GM18505 (cell line): ENCODE data around the gene TLL2.

Experiments used
- ATAC-seq: cut with Tn5 transposase; IDR thresholded peaks from one replicate; pipeline ENCODE4 v1.9.1; 2021; ENCODE audit not compliant: unreplicated experiment
- POLR2A ChIP-seq: IDR thresholded peaks from 4 replicates; pipeline ENCODE4 v1.6.1; 2011; ENCODE audit warnings: borderline replicate concordance; ENCODE audit not compliant: insufficient read depth, insufficient read length; ENCODE audit errors: extremely low read depth

Gene TLL2

DNA sequence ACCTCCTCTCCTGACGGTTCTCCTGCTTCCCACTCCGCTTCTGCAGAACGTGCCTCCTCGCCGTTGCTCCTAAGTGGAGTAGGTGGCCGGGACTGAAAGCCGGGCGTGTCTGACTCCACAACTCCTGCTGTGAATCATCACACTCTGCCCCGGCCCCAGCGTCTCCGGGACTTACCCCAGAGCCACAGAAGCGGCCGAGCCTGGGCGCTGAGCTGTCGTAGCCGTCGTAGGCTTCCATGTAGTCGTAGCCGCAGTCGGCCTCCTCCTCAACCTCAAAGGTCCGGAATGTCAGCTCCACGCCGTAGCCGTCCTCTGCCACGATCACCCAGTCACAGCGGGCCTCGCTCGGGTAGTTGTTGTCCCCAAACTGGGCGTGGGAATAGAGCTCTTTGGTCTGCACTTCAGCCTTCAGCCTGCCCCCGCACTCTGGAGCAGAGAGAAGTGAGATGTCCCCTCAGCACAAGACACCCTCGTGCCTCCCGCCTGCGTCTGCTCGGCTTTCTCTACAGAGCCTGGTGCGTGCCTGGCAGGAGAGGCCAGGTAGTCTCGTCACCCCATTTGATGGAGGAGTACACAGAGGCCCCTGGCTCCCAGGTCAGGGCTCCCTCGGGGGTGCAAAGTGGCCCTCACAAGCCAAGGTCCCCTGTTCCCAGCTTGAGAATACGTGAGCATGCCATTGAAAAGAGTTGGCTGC, 143.7 kb downstream of the TLL2 start:
- no peak for ATAC-seq
- no peak for TF ChIP-seq POLR2A

DNA sequence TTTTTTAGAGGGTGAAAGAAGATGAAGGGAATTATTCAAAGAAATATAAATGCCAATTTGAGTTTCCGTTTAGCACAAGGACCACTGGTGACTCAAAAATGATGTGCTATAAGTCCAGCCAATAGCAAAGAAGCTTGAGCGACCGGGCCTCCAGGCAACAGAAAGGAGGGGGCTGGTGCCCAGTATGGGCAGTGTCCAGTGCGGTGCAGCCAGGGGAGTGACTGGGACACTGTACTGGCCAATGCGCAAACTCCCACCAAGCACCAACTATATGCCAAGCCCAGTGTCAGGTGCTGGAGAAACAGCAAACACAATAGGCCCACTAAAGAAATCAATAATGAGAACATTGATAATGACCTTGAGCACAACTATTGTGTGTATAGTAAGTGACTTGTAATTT, 144.8 kb downstream of the TLL2 start:
- no peak for TF ChIP-seq POLR2A
- no peak for ATAC-seq

DNA sequence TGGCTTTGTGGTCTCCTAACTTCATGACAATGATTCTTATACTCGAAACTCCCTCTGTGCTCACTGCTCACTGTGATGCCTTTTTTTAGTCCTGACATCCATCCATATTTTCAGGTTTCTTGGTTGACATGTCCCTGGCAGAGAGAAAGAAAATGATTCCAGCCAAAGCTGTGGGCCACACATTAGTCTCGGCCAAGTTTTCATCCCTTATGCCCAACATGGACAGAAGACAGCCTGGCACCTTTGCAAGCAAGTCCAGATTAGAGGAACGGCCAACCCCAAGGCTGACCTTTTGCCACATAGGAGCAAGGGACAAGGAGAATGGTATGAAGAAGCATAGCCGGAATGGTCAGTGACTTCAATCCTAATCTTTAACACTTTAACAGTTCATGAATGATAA, 146.3 kb downstream of the TLL2 start:
- no peak for ATAC-seq
- no peak for TF ChIP-seq POLR2A

GRCh38 chr10:96366508-96366907, 147.2 kb downstream of the TLL2 start:
- no peak for ATAC-seq
- TF ChIP-seq POLR2A: no peak

GRCh38 chr10:96365571-96365970, 148.2 kb downstream of the TLL2 start:
- ATAC-seq: no peak
- TF ChIP-seq POLR2A: no peak

- no peak for TF ChIP-seq POLR2A
- no peak for ATAC-seq
Observed at GRCh38 chr10:96360766-96361165, 153.0 kb downstream of the TLL2 start.

DNA sequence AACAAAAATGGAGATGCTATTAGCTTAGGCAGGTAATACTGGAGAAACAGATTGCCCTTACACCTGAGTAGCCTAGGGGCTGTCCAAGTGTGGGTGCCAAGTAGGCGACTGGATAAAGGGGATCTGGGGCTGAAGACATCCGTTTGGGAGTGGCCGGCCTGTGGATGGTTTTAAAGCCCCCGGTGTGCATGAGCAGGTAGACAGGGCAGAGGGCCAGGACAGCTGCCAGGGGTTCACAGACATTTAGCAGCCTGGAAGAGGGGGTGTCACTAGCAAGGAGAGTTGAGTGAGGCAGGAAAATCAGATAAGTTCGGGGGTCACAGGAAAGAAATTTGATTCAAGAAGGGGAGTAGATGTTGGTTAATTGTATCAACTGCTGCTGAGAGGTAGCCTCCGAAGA, 153.4 kb downstream of the TLL2 start:
- no peak for ATAC-seq
- TF ChIP-seq POLR2A: no peak

GRCh38 chr10:96359616-96360015, 154.1 kb downstream of the TLL2 start:
- no peak for ATAC-seq
- no peak for TF ChIP-seq POLR2A

DNA sequence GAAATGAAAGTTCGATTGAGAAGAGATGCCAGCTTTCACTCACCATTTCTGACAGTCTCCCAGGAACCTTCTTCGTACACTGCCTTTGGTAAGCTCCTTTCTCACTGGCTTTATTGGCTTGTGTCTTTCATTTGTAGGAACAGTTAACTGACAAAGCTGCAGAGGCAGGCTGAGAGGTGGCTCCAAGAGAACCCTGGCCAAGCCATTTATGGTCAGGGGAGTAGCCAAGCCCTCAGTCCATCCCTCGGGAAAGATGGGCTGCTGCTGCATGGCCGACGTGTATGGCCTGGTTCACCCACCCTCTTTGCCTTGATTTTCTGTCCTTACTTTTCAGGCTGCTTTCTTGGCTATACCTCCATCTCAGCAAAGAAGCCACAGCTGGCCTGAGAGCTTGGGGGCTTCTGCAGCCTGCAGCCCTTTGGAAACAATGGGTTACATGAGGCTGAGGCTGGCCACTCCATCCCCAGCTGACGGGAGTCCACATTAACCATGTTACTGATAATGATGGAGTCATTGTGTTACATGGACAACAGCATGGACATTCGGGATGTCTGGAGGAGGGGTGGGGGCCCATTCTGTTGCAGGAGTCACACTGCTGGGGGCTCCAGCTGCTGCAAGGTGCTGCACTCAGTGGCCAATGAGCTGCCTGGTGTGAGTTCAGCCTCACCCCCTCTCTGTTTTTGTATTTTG, 154.7 kb downstream of the TLL2 start, which contains the start of gene OPALIN:
Gene OPALIN (minus strand): TSS at position 152 of the 690 bp plus-strand sequence. CDS start 106 bp downstream, at position 46.
- TF ChIP-seq POLR2A: no peak
- ATAC-seq: no peak

- ATAC-seq: no peak
- no peak for TF ChIP-seq POLR2A
Observed at GRCh38 chr10:96357038-96357620, 156.6 kb downstream of the TLL2 start.

DNA sequence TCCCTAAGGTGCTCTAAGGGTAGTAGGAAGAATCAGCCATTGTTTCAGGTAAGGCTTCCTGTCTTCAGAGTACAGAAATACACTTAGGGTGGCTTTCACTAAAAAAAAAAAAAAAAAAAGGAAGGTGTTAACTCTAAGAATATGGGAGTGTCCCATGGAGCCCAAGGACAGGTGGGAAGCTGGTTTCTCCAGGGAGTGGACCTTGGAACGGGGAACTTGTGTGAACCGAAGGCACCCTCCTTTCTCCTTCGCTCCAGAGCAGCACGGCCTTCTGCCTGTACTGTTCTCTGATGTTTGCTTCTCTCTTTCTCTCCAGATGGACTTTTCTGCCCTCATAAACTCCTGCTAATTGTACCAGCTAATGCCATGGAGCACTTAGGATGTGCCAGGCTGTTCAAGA, 161.1 kb downstream of the TLL2 start:
- no peak for ATAC-seq
- TF ChIP-seq POLR2A: no peak

- no peak for ATAC-seq
- TF ChIP-seq POLR2A: no peak
Observed at GRCh38 chr10:96352027-96352426, 161.7 kb downstream of the TLL2 start.

DNA sequence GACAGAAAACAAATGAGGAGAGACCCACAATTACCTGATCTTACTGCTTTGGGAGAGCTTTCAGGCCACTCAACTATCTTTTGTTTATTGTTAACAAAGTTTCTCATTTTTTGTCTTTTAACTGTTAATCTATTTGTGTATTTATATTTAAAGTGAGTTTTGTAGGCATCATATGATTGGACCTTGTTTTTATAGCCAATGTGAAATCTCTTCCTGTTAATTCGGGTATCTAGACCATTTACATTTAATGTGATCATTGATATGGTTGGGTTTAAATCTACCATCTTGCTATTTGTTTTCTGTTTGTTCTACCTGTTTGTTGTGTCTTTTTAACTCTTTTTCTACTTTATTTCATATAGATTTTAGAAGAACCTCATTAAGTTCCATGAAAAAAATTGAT, 167.4 kb downstream of the TLL2 start:
- TF ChIP-seq POLR2A: no peak

DNA sequence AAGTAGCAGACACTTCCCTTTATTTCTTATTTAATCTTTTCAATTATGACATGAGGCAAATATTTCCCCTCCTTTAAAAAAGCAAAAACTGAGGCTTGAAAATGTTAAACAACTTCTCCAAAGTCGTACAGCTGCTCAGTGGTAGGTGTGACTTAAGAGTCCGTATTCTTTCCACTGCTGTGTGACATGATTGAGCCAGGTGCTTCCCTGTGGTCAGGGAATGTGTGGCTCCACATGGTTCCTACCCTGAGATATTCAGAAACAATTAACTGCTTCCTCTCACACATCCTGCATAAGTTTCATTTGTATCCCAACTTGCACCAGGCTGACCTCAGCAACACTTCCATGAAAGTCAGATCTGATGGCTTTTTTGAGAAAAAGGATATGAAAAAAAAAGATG, 168.5 kb downstream of the TLL2 start:
- no peak for ATAC-seq
- no peak for TF ChIP-seq POLR2A

More for the DNA sequence above, 167.4 kb downstream of the TLL2 start:
- ATAC-seq: no peak
